Liver (tissue), 9 donors: Measurements from ENCODE around the gene INO80B. TPM values are rescaled to one million over a fixed set of nuclear protein-coding genes. Genes with fewer than 3 reads are reported as not detected.
A peak's percentile ranks its signal among the peaks of the same experiment; 100 is the strongest.

ENCODE experiments used
- DNase-seq: peaks from one replicate; pipeline ENCODE4 v3.0.0-alpha.2; 2017; ENCODE audit warnings: low spot score
- H3K27ac ChIP-seq, 2 donors: one replicate each; pipeline ENCODE4 v1.7.0; 2013; ENCODE audit warnings: inconsistent platforms in 2 of 2, low read length in 2 of 2, control low read depth in 1 of 2, low read depth in 1 of 2, mild to moderate bottlenecking in 1 of 2
- H3K27me3 ChIP-seq, 4 donors: one replicate each; pipeline versions ENCODE4 v1.6.1 to v1.7.0; 2013; ENCODE audit warnings: low read length in 3 of 4, inconsistent platforms in 1 of 4, mild to moderate bottlenecking in 1 of 4, moderate library complexity in 1 of 4; ENCODE audit not compliant: control insufficient read depth in 4 of 4, insufficient read depth in 4 of 4
- H3K36me3 ChIP-seq, 4 donors: one replicate each; pipeline versions ENCODE4 v1.6.1 to v1.7.0; 2013; ENCODE audit warnings: low read length in 3 of 4, mild to moderate bottlenecking in 3 of 4, low read depth in 1 of 4, moderate library complexity in 1 of 4; ENCODE audit not compliant: control insufficient read depth in 4 of 4, insufficient read depth in 3 of 4
- H3K4me1 ChIP-seq, 4 donors: one replicate each; pipeline versions ENCODE4 v1.6.1 to v1.7.0; 2013; ENCODE audit warnings: low read length in 3 of 4, mild to moderate bottlenecking in 3 of 4, moderate library complexity in 1 of 4; ENCODE audit not compliant: control insufficient read depth in 4 of 4, insufficient read depth in 4 of 4
- H3K4me3 ChIP-seq, 3 donors: one replicate each; pipeline versions ENCODE4 v1.6.1 to v1.7.0; 2013; ENCODE audit warnings: low read length in 3 of 3, control low read depth in 1 of 3, low read depth in 1 of 3, mild to moderate bottlenecking in 1 of 3
- H3K9ac ChIP-seq, 2 donors: one replicate each; pipeline ENCODE4 v1.7.0; 2013; ENCODE audit warnings: low read length in 2 of 2, mild to moderate bottlenecking in 2 of 2, moderate library complexity in 2 of 2, control low read depth in 1 of 2, low read depth in 1 of 2
- H3K9me3 ChIP-seq, 4 donors: one replicate each; pipeline versions ENCODE4 v1.6.1 to v1.7.0; 2013; ENCODE audit warnings: low read length in 3 of 4; ENCODE audit not compliant: control insufficient read depth in 4 of 4
- ATF3 ChIP-seq: IDR thresholded peaks from 2 replicates; pipeline ENCODE4 v1.6.1; 2016; ENCODE audit warnings: antibody characterized with exemption
- CTCF ChIP-seq: fragments of 150-350 bp; IDR thresholded peaks from 2 replicates; pipeline ENCODE4 v1.5.1; 2017; ENCODE audit warnings: improper control_type of control experiment, low read depth, low read length; ENCODE audit not compliant: missing input control
- FOXA1 ChIP-seq: IDR thresholded peaks from 2 replicates; pipeline ENCODE4 v1.6.1; 2016; ENCODE audit warnings: antibody characterized with exemption
- GABPA ChIP-seq, 2 donors: IDR thresholded peaks in 1 of 2; conservative IDR thresholded peaks in 1 of 2; 2 replicates each; pipeline ENCODE4 v1.6.1; 2016; ENCODE audit warnings: antibody characterized with exemption in 2 of 2, mild to moderate bottlenecking in 1 of 2, moderate library complexity in 1 of 2
- HNF4A ChIP-seq, 2 donors: conservative IDR thresholded peaks; 2 replicates each; pipeline ENCODE4 v1.6.1; 2016; ENCODE audit warnings: antibody characterized with exemption in 2 of 2, mild to moderate bottlenecking in 2 of 2
- MAX ChIP-seq: IDR thresholded peaks from 2 replicates; pipeline ENCODE4 v1.6.1; 2016; ENCODE audit warnings: antibody characterized with exemption
- NR2F2 ChIP-seq: IDR thresholded peaks from 2 replicates; pipeline ENCODE4 v1.6.1; 2016; ENCODE audit warnings: antibody characterized with exemption
- RAD21 ChIP-seq, 2 donors: IDR thresholded peaks; 2 replicates each; pipeline ENCODE4 v1.6.1; 2016; ENCODE audit warnings: antibody characterized with exemption in 2 of 2, mild to moderate bottlenecking in 2 of 2
- REST ChIP-seq: IDR thresholded peaks from 2 replicates; pipeline ENCODE4 v1.6.1; 2016; ENCODE audit warnings: antibody characterized with exemption, mild to moderate bottlenecking
- RXRA ChIP-seq, 2 donors: IDR thresholded peaks; 2 replicates each; pipeline ENCODE4 v1.6.1; 2017 to 2018; ENCODE audit warnings: antibody characterized with exemption in 2 of 2, mild to moderate bottlenecking in 1 of 2
- SP1 ChIP-seq: IDR thresholded peaks from 2 replicates; pipeline ENCODE4 v1.6.1; 2018; ENCODE audit warnings: antibody characterized with exemption, mild to moderate bottlenecking
- TAF1 ChIP-seq: conservative IDR thresholded peaks from 2 replicates; pipeline ENCODE4 v1.6.1; 2016; ENCODE audit warnings: antibody characterized with exemption, mild to moderate bottlenecking
- YY1 ChIP-seq: IDR thresholded peaks from 2 replicates; pipeline ENCODE4 v1.6.1; 2016; ENCODE audit warnings: antibody characterized with exemption, mild to moderate bottlenecking
- ZBTB33 ChIP-seq: IDR thresholded peaks from 2 replicates; pipeline ENCODE4 v1.6.1; 2016; ENCODE audit warnings: antibody characterized with exemption
- WGBS: extraction: QIAGEN DNeasy Blood & Tissue Kit; methylation state at CpG from one replicate; pipeline ENCODE4 v1.1.7; 2013; 5-methylcytosine and 5-hydroxymethylcytosine counted together
- polyA plus RNA-seq, 2 donors: library from polyadenylated mRNA; stranded (reverse) in 1 of 2; unstranded in 1 of 2; fragments of 200-250 nt in 1 of 2; fragments of >200 nt in 1 of 2; fragmentation: Nextera tagmentation in 1 of 2; extraction: Ambion mirVana in 1 of 2; gene quantifications; one replicate each; pipeline versions ENCODE4 v1.2.1 to v1.2.3, GENCODE V29; 2013 to 2015
- total RNA-seq, 2 donors: library from RNA; depleted of rRNA; stranded (reverse); fragments of >200 nt; gene quantifications; one replicate each; pipeline ENCODE4 v1.2.3, GENCODE V29; 2014
- donor health status: healthy.
- donor health status: healthy.
- donor health status: healthy.
- donor health status: healthy.
- donor health status: healthy.

The INO80B gene
- total and polyA plus RNA-seq, 4 donors = 2.7 to 14.8 (median 10.5) TPM

- H3K4me1 ChIP-seq = peaks cover 36 to 82% (median 65%) of the 10 kb centered on the region in 4 donors
- TF ChIP-seq FOXA1 (no peak), SP1 (no peak), ATF3 (no peak), CTCF (no peak), REST (no peak), HNF4A (conservative IDR thresholded peaks at IDR 0.05) (no peak), YY1 (no peak), ZBTB33 (no peak)
- WGBS = 90% methylated on average over 1 of the region's 1 CpG
- no peaks in the 10 kb centered on the region for H3K27me3 ChIP-seq
- H3K27ac ChIP-seq = no peak overlapping the region
- no peak for DNase-seq
- H3K9ac ChIP-seq = no peak overlapping the region
- no peaks in the 10 kb centered on the region for H3K9me3 ChIP-seq
- peaks cover 10 to 16% (median 14%) of the 10 kb centered on the region in 4 donors for H3K36me3 ChIP-seq
- no peak overlapping the region for H3K4me3 ChIP-seq
Observed at GRCh38 chr2:74495440-74495839, 40.6 kb downstream of the INO80B start.

GRCh38 chr2:74496997-74497776 lies 42.3 kb downstream of the INO80B start:
- H3K9ac ChIP-seq = no peak overlapping the region
- peak overlapping the region in 1 of 3 donors; percentile 50 for H3K4me3 ChIP-seq
- 51% methylated on average over 19 of the region's 19 CpGs for WGBS
- H3K4me1 ChIP-seq = peaks cover 25 to 78% (median 61%) of the 10 kb centered on the region in 4 donors
- no peaks in the 10 kb centered on the region for H3K27me3 ChIP-seq
- no peak for DNase-seq
- no peak overlapping the region for H3K27ac ChIP-seq
- TF ChIP-seq RXRA (IDR thresholded peaks at IDR 0.05) (no peak), GABPA (IDR thresholded peaks at IDR 0.05 in 1 of 2, conservative IDR thresholded peaks at IDR 0.05 in 1 of 2) (no peak), CTCF (no peak), TAF1 (no peak), MAX (no peak), HNF4A (conservative IDR thresholded peaks at IDR 0.05) (peak; percentile 19 to 37), RAD21 (IDR thresholded peaks at IDR 0.05) (no peak), NR2F2 (no peak)
- H3K36me3 ChIP-seq = peaks cover 4 to 11% (median 7%) of the 10 kb centered on the region in 4 donors
- no peaks in the 10 kb centered on the region for H3K9me3 ChIP-seq
